ENCODE results near the gene RPUSD1. TPM values are rescaled to one million over a fixed set of nuclear protein-coding genes. Genes with fewer than 3 reads are reported as not detected.
"Not testable (repeated sequence)": the region's sequence is repeated elsewhere in the genome, so short reads cannot be mapped to it uniquely, and the experiment has no call there.

RPUSD1 gene
- total RNA-seq, 1 experiment from 2014 or later = 72.6 TPM

DNA sequence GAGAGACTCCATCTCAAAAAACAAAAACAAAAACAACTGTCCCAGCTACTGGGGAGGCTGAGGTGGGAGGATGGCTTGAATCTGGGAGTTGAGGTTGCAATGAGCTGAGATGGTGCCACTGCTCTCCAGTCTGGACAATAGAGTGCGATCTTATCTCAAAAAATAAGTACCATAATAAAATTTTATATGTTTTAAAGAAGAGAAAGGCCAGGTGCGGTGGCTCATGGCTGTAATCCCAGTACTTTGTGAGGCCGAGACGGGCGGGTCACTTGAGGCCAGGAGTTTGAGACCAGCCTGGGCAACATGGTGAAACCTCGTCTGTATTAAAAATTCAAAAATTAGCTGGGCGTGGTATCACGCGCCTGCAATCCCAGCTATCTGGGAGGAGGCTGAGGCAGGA lies 11.4 kb downstream of the RPUSD1 start:
- H3K9ac ChIP-seq (ENCODE audit: low read length) = no peak overlapping the region
- intact Hi-C loops (cut with micrococcal nuclease) = no loop called here
- no peaks in the 10 kb centered on the region for H3K36me3 ChIP-seq (ENCODE audit: low read depth, low read length)
- no peak for TF ChIP-seq EZH2 (IDR thresholded peaks at IDR 0.05; ENCODE audit: low read length, unreplicated experiment)
- no peak for TF ChIP-seq CTCF (conservative IDR thresholded peaks at IDR 0.05; ENCODE audit: low read depth, low read length)
- no peak for TF ChIP-seq EZH2phosphoT487 (IDR thresholded peaks at IDR 0.05; ENCODE audit: borderline replicate concordance, low read length)
- no peaks in the 10 kb centered on the region for H3K79me2 ChIP-seq (ENCODE audit: low read length)
- POLR2A ChIA-PET (ENCODE audit: unreplicated experiment) = no interaction called here
- no peaks in the 10 kb centered on the region for H3K9me3 ChIP-seq (ENCODE audit: low read length)
- H3K27me3 ChIP-seq (ENCODE audit: low read length) = no peaks in the 10 kb centered on the region
- H3K27ac ChIP-seq (ENCODE audit: low read length) = no peak overlapping the region
- no peaks in the 10 kb centered on the region for H3K4me1 ChIP-seq (ENCODE audit: insufficient read depth, low read length)
- no peak for DNase-seq
- H3K4me2 ChIP-seq (ENCODE audit: low read length) = no peak overlapping the region
- CTCF ChIA-PET = no interaction called here
- H3K4me3 ChIP-seq (ENCODE audit: low read length) = no peak overlapping the region
- no TSS peak for BruUV-seq (replicated peaks)
- no peak overlapping the region for H2AFZ ChIP-seq (ENCODE audit: low read length)
- no peaks in the 10 kb centered on the region for H3F3A ChIP-seq (ENCODE audit: low read length, unreplicated experiment)
- no peaks in the 10 kb centered on the region for H4K20me1 ChIP-seq (ENCODE audit: low read length)
- ATAC-seq = no peak
- H3K9me2 ChIP-seq (replicated peaks; ENCODE audit: low read length) = no peaks in the 10 kb centered on the region

GRCh38 chr16:776298-776697 lies 11.9 kb downstream of the RPUSD1 start:
- H3K9me3 ChIP-seq (ENCODE audit: low read length); H3K9ac ChIP-seq (ENCODE audit: low read length); H2AFZ ChIP-seq (ENCODE audit: low read length); ATAC-seq; H3K79me2 ChIP-seq (ENCODE audit: low read length); intact Hi-C loops (cut with micrococcal nuclease); H3K4me3 ChIP-seq (ENCODE audit: low read length); H3K27ac ChIP-seq (ENCODE audit: low read length); H3K4me2 ChIP-seq (ENCODE audit: low read length); BruUV-seq (replicated peaks); CTCF ChIA-PET; H3K9me2 ChIP-seq (replicated peaks; ENCODE audit: low read length); H3K36me3 ChIP-seq (ENCODE audit: low read depth, low read length); H3K4me1 ChIP-seq (ENCODE audit: insufficient read depth, low read length); DNase-seq; H3F3A ChIP-seq (ENCODE audit: low read length, unreplicated experiment); POLR2A ChIA-PET (ENCODE audit: unreplicated experiment); H4K20me1 ChIP-seq (ENCODE audit: low read length); H3K27me3 ChIP-seq (ENCODE audit: low read length): not testable (repeated sequence)

DNA sequence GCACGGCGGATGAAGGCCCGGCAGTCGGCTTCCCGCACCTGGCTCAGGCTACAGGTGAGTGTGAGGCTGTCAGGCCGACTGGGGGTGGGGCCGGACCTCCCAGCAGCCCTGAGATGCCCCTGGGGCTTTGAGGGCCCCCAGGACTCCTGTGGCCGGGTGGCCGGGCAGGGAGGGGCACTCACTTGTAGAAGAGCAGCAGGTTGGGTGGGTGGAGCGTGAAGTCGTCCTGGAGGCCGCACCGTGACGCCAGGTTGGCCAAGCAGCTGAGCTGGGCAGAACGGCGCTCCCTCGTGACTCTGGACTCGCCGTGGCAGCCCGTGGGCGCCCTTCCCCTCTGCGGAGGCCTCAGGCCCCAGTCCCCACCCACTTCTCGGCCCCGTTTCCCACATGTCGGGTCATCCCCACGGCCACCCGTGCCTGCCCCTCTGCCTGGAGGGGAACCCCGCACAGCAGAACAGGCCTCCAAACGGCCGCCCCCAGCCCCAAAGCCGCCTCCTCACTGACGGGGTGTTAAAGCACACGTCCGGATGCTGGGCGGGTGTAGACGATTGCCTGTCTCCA lies 12.9 kb downstream of the RPUSD1 start:
- H4K20me1 ChIP-seq (ENCODE audit: low read length) = no peaks in the 10 kb centered on the region
- ATAC-seq = no peak
- H3K79me2 ChIP-seq (ENCODE audit: low read length) = no peaks in the 10 kb centered on the region
- no peak for DNase-seq
- no peak overlapping the region for H2AFZ ChIP-seq (ENCODE audit: low read length)
- H3K27ac ChIP-seq (ENCODE audit: low read length) = no peak overlapping the region
- no peaks in the 10 kb centered on the region for H3K9me2 ChIP-seq (replicated peaks; ENCODE audit: low read length)
- intact Hi-C loops (cut with micrococcal nuclease) = no loop called here
- H3K4me1 ChIP-seq (ENCODE audit: insufficient read depth, low read length) = no peaks in the 10 kb centered on the region
- no TSS peak for BruUV-seq (replicated peaks)
- TF ChIP-seq EZH2 (IDR thresholded peaks at IDR 0.05; ENCODE audit: low read length, unreplicated experiment) (no peak), EZH2phosphoT487 (IDR thresholded peaks at IDR 0.05; ENCODE audit: borderline replicate concordance, low read length) (no peak), CTCF (conservative IDR thresholded peaks at IDR 0.05; ENCODE audit: low read depth, low read length) (no peak)
- no peaks in the 10 kb centered on the region for H3K9me3 ChIP-seq (ENCODE audit: low read length)
- ChIA-PET CTCF (no interaction called here), POLR2A (ENCODE audit: unreplicated experiment) (interaction anchor here (0.8 kb wide), 1 partner anchor 28 kb away, joined by 7 read pairs; no protein-coding TSS in a partner anchor)
- no peak overlapping the region for H3K4me2 ChIP-seq (ENCODE audit: low read length)
- no peaks in the 10 kb centered on the region for H3K27me3 ChIP-seq (ENCODE audit: low read length)
- H3K36me3 ChIP-seq (ENCODE audit: low read depth, low read length) = no peaks in the 10 kb centered on the region
- H3F3A ChIP-seq (ENCODE audit: low read length, unreplicated experiment) = no peaks in the 10 kb centered on the region
- no peak overlapping the region for H3K4me3 ChIP-seq (ENCODE audit: low read length)
- no peak overlapping the region for H3K9ac ChIP-seq (ENCODE audit: low read length)

Data from PC-3 (cell line).